AG04449 (cell line): ENCODE data around the gene TAP1.

Source experiments
- CTCF ChIA-PET: fragments of 350-600 bp; formaldehyde crosslinking; extraction: SDS; loops from one replicate; lab custom pipeline; 2021; ENCODE audit warnings: antibody characterized with exemption; lab: Yijun Ruan, JAX
- POLR2A ChIA-PET: fragments of 400-600, 350-600 bp; formaldehyde crosslinking; extraction: SDS; loops from one replicate; lab custom pipeline; 2020; ENCODE audit warnings: antibody characterized with exemption, inconsistent platforms; lab: Yijun Ruan, JAX
- DNase-seq: peaks from one replicate; pipeline ENCODE4 v3.0.0-alpha.2; 2010; ENCODE audit warnings: low read depth, low spot score
- H3K4me3 ChIP-seq: 2 replicates; pipeline ENCODE4 v1.5.1; 2011; ENCODE audit warnings: low read depth, mild to moderate bottlenecking, control low read depth, low read length
- CTCF ChIP-seq: IDR thresholded peaks from one replicate; pipeline ENCODE4 v1.5.1; 2011; ENCODE audit warnings: mild to moderate bottlenecking, moderate library complexity, low read length, control low read depth, inconsistent platforms; ENCODE audit not compliant: insufficient read depth; ENCODE audit errors: missing control alignments

TAP1 gene

DNA sequence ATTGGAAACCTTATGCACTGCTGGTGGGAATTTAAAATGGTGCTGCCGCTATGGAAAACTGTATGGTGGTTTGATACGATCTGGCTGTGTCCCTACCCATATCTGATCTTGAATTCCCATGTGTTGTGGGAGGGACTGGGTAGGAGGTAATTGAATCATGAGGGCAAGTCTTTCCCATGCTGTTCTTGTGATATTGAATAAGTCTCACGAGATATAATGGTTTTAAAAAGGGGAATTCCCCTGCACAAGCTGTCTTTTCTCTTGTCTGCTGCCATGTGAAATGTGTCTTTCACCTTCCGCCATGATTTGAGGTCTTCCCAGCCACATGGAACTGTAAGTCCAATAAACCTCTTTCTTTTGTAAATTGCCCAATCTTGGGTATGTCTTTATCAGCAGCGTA, 19.8 kb downstream of the TAP1 start:
- DNase-seq: no peak
- ChIA-PET CTCF (interaction anchor here (2.5 kb wide), 1 partner anchor 34 kb away, joined by 8 read pairs; no protein-coding TSS in a partner anchor), POLR2A (no interaction called here)
- TF ChIP-seq CTCF: no peak
- H3K4me3 ChIP-seq: no peak overlapping the region

GRCh38 chr6:32832535-32832934, 21.0 kb downstream of the TAP1 start:
- TF ChIP-seq CTCF: no peak
- ChIA-PET CTCF (interaction anchor here (0.6 to 2.5 kb wide), 5 partner anchors 10 to 35 kb away, joined by 3 to 8 read pairs (median 3); no protein-coding TSS in a partner anchor), POLR2A (no interaction called here)
- no peak overlapping the region for H3K4me3 ChIP-seq
- DNase-seq: no peak

GRCh38 chr6:32830936-32831335, 22.6 kb downstream of the TAP1 start:
- no peak for TF ChIP-seq CTCF
- no peak for DNase-seq
- H3K4me3 ChIP-seq: no peak overlapping the region
- ChIA-PET POLR2A (no interaction called here), CTCF (interaction anchor here (0.8 to 1.4 kb wide), 3 partner anchors 9 to 37 kb away, joined by 3 to 5 read pairs (median 4); no protein-coding TSS in a partner anchor)

- CTCF ChIA-PET: interaction anchor here (5.1 to 6.2 kb wide), 2 partner anchors 10 to 38 kb away, joined by 77 to 91 read pairs; partner anchors contain the start of gene TAP2
- DNase-seq: no peak
- no peak for TF ChIP-seq CTCF
- POLR2A ChIA-PET: no interaction called here
- no peak overlapping the region for H3K4me3 ChIP-seq
Observed at GRCh38 chr6:32830017-32830416, 23.5 kb downstream of the TAP1 start.

GRCh38 chr6:32829495-32829894, 24.0 kb downstream of the TAP1 start:
- no peak for TF ChIP-seq CTCF
- ChIA-PET CTCF (interaction anchor here (1.8 to 6.2 kb wide), 3 partner anchors 10 to 39 kb away, joined by 5 to 91 read pairs (median 77); partner anchors contain the start of genes PSMB9, TAP1 and TAP2), POLR2A (no interaction called here)
- H3K4me3 ChIP-seq: no peak overlapping the region
- no peak for DNase-seq

- no peak for DNase-seq
- no peak overlapping the region for H3K4me3 ChIP-seq
- TF ChIP-seq CTCF: no peak
- ChIA-PET CTCF (interaction anchor here (1.2 to 6.2 kb wide), 7 partner anchors 13 to 45 kb away, joined by 3 to 91 read pairs (median 8); partner anchors contain the start of genes PSMB9, TAP1 and TAP2), POLR2A (interaction anchor here (2.0 kb wide), 1 partner anchor 12 kb away, joined by 6 read pairs; the partner anchor contains the start of gene TAP2)
Observed at GRCh38 chr6:32827025-32827424, 26.5 kb downstream of the TAP1 start.
